ENCODE measurements around the gene FBN1.

The FBN1 gene

DNA sequence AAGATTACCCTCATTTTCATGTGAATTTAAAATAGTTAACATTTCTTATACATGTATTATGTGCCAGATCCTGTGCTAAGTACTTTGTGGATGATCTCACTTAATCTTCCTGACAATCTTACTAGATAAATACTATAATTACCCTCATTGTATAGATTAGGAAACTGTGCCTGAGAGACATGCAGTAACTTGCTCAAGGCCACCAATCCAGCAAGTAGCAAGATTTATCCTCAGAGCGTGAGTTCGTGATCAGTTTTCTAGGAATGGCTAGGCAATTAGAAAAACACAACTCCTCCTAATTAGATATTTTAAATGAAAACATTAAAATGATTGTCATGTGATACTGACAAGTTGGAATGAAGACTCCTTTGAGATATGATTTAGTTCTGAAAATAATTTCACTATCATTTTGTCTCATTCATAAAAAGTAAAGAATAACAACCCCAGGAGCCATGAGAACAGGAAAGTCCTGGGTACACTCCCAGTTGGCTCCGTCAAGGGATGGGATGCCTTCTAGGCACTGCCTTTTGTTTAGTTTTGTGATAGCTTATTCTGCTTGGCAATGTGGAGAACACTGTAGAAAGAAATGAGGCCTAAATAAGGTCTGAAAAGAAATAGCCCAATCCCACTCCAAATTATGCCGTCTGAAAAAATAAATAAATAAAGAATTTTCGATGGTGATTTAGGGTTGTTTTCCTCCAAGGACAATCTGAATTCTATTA lies 61.3 kb downstream of the FBN1 start:
- Histone ChIP-seq H3K4me3 (ENCODE audit: low read depth, low read length) (no peak overlapping the region), H3K36me3 (ENCODE audit: control insufficient read depth in 2 of 2, insufficient read depth in 1 of 2, low read length in 2 of 2) (no peaks in the 10 kb centered on the region), H3K4me1 (ENCODE audit: control insufficient read depth, insufficient read depth, low read length) (peaks cover 9% of the 10 kb centered on the region), H3K9me3 (ENCODE audit: control insufficient read depth, insufficient read depth, low read depth, low read length) (no peaks in the 10 kb centered on the region), H3K27ac (ENCODE audit: extremely low read depth, low read depth, low read length) (no peak overlapping the region)
- ChIA-PET CTCF (no interaction called here), POLR2A (no interaction called here)
- no peak for TF ChIP-seq ZNF37A (tag by site-specific recombination; IDR thresholded peaks at IDR 0.05)
- TF ChIP-seq ZNF623 (tag by site-specific recombination; IDR thresholded peaks at IDR 0.05), result no peak
- peak; percentile 87 for TF ChIP-seq SP7 (tag by site-specific recombination; IDR thresholded peaks at IDR 0.05)
- TF ChIP-seq ZNF366 (tag by site-specific recombination; conservative IDR thresholded peaks at IDR 0.05), result peak; percentile 63; the same call in 1 of the 2 replicates
- TF ChIP-seq ZEB2 (tag by site-specific recombination; IDR thresholded peaks at IDR 0.05), result peak; percentile 64; the same call in 1 of the 2 replicates
- TF ChIP-seq OSR2 (tag by site-specific recombination; IDR thresholded peaks at IDR 0.05), result peak; percentile 59; the same call in 1 of the 2 replicates
- TF ChIP-seq, protein P1, sequence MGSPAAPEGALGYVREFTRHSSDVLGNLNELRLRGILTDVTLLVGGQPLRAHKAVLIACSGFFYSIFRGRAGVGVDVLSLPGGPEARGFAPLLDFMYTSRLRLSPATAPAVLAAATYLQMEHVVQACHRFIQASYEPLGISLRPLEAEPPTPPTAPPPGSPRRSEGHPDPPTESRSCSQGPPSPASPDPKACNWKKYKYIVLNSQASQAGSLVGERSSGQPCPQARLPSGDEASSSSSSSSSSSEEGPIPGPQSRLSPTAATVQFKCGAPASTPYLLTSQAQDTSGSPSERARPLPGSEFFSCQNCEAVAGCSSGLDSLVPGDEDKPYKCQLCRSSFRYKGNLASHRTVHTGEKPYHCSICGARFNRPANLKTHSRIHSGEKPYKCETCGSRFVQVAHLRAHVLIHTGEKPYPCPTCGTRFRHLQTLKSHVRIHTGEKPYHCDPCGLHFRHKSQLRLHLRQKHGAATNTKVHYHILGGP (tag by site-specific recombination; IDR thresholded peaks at IDR 0.05), result peak; percentile 73
- TF ChIP-seq ZNF629 (tag by site-specific recombination; IDR thresholded peaks at IDR 0.05), result peak; percentile 54; the same call in 1 of the 2 replicates

DNA sequence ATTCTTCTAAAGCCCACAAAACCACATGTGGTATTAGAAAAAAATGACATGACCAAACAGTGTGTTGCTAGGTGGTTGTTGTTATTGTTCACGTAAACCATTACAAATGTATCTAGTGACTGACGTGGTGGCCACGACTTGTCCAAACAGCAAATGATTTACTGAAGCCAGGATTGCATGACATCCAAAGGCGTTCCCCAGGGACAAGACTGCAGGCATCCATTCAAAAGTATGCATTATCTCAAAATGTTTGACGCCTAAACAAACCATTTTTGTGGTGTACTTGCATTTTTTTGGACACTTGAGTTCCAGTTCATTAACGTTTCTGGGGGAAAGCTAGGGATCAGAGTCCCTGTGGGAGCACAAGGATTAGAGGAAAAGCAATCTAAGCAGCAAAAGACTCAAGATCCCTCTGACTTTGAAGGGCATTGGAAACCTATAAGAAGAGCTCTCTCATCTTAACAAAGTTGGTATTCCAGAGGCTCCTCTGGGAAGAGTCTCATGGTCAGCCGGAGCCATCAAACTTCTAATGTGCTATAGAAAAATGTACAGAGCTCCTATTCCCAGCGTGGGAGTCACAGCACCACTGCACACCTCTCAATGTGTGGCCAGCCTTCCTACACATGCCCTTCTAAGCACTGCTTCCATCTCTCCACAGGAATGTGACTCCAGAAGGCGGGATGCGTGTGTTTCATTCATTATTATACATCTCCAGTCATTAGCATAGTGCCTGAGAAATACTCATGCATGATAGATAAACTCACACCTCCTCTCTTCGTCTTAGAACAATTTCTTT lies 62.9 kb downstream of the FBN1 start:
- H3K4me3 ChIP-seq (ENCODE audit: low read depth, low read length), result no peak overlapping the region
- H3K36me3 ChIP-seq (ENCODE audit: control insufficient read depth in 2 of 2, insufficient read depth in 1 of 2, low read length in 2 of 2), result no peaks in the 10 kb centered on the region
- peaks cover 9% of the 10 kb centered on the region for H3K4me1 ChIP-seq (ENCODE audit: control insufficient read depth, insufficient read depth, low read length)
- ChIA-PET CTCF (interaction anchor here (0.7 to 1.0 kb wide), 2 partner anchors 217 to 563 kb away, joined by 4 read pairs; no protein-coding TSS in a partner anchor), POLR2A (no interaction called here)
- no peaks in the 10 kb centered on the region for H3K9me3 ChIP-seq (ENCODE audit: control insufficient read depth, insufficient read depth, low read depth, low read length)
- peak overlapping the region; percentile 53; the same call in 1 of the 2 replicates for H3K27ac ChIP-seq (ENCODE audit: extremely low read depth, low read depth, low read length)
- TF ChIP-seq ZNF394 (tag by site-specific recombination; IDR thresholded peaks at IDR 0.05; ENCODE audit: borderline replicate concordance), result peak; percentile 60
- TF ChIP-seq, protein P2, sequence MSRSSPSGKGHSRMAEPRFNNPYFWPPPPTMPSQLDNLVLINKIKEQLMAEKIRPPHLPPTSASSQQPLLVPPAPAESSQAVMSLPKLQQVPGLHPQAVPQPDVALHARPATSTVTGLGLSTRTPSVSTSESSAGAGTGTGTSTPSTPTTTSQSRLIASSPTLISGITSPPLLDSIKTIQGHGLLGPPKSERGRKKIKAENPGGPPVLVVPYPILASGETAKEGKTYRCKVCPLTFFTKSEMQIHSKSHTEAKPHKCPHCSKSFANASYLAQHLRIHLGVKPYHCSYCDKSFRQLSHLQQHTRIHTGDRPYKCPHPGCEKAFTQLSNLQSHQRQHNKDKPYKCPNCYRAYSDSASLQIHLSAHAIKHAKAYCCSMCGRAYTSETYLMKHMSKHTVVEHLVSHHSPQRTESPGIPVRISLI (tag by site-specific recombination; IDR thresholded peaks at IDR 0.05), result peak; percentile 96
- TF ChIP-seq, protein P3, sequence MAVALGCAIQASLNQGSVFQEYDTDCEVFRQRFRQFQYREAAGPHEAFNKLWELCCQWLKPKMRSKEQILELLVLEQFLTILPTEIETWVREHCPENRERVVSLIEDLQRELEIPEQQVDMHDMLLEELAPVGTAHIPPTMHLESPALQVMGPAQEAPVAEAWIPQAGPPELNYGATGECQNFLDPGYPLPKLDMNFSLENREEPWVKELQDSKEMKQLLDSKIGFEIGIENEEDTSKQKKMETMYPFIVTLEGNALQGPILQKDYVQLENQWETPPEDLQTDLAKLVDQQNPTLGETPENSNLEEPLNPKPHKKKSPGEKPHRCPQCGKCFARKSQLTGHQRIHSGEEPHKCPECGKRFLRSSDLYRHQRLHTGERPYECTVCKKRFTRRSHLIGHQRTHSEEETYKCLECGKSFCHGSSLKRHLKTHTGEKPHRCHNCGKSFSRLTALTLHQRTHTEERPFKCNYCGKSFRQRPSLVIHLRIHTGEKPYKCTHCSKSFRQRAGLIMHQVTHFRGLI (tag by site-specific recombination; IDR thresholded peaks at IDR 0.05), result peak; percentile 18; the same call in 1 of the 2 replicates
- no peak for TF ChIP-seq ZNF791 (tag by site-specific recombination; IDR thresholded peaks at IDR 0.05)
- TF ChIP-seq ZNF544 (tag by site-specific recombination; IDR thresholded peaks at IDR 0.05), result no peak
- TF ChIP-seq ZEB2 (tag by site-specific recombination; IDR thresholded peaks at IDR 0.05), result peak; percentile 97
- peak; percentile 93 for TF ChIP-seq ZNF366 (tag by site-specific recombination; conservative IDR thresholded peaks at IDR 0.05)
- TF ChIP-seq, protein P4, sequence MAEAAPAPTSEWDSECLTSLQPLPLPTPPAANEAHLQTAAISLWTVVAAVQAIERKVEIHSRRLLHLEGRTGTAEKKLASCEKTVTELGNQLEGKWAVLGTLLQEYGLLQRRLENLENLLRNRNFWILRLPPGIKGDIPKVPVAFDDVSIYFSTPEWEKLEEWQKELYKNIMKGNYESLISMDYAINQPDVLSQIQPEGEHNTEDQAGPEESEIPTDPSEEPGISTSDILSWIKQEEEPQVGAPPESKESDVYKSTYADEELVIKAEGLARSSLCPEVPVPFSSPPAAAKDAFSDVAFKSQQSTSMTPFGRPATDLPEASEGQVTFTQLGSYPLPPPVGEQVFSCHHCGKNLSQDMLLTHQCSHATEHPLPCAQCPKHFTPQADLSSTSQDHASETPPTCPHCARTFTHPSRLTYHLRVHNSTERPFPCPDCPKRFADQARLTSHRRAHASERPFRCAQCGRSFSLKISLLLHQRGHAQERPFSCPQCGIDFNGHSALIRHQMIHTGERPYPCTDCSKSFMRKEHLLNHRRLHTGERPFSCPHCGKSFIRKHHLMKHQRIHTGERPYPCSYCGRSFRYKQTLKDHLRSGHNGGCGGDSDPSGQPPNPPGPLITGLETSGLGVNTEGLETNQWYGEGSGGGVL (tag by site-specific recombination; IDR thresholded peaks at IDR 0.05), result peak; percentile 38
- TF ChIP-seq ZNF623 (tag by site-specific recombination; IDR thresholded peaks at IDR 0.05), result no peak; the same call in 1 of the 2 replicates
- TF ChIP-seq, protein P5, sequence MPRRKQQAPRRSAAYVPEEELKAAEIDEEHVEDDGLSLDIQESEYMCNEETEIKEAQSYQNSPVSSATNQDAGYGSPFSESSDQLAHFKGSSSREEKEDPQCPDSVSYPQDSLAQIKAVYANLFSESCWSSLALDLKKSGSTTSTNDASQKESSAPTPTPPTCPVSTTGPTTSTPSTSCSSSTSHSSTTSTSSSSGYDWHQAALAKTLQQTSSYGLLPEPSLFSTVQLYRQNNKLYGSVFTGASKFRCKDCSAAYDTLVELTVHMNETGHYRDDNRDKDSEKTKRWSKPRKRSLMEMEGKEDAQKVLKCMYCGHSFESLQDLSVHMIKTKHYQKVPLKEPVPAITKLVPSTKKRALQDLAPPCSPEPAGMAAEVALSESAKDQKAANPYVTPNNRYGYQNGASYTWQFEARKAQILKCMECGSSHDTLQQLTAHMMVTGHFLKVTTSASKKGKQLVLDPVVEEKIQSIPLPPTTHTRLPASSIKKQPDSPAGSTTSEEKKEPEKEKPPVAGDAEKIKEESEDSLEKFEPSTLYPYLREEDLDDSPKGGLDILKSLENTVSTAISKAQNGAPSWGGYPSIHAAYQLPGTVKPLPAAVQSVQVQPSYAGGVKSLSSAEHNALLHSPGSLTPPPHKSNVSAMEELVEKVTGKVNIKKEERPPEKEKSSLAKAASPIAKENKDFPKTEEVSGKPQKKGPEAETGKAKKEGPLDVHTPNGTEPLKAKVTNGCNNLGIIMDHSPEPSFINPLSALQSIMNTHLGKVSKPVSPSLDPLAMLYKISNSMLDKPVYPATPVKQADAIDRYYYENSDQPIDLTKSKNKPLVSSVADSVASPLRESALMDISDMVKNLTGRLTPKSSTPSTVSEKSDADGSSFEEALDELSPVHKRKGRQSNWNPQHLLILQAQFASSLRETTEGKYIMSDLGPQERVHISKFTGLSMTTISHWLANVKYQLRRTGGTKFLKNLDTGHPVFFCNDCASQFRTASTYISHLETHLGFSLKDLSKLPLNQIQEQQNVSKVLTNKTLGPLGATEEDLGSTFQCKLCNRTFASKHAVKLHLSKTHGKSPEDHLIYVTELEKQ (tag by site-specific recombination; IDR thresholded peaks at IDR 0.05; ENCODE audit: borderline replicate concordance), result 0 out of 2 replicates have a peak, but pooled peaks have one; percentile 32
- TF ChIP-seq, protein P6, sequence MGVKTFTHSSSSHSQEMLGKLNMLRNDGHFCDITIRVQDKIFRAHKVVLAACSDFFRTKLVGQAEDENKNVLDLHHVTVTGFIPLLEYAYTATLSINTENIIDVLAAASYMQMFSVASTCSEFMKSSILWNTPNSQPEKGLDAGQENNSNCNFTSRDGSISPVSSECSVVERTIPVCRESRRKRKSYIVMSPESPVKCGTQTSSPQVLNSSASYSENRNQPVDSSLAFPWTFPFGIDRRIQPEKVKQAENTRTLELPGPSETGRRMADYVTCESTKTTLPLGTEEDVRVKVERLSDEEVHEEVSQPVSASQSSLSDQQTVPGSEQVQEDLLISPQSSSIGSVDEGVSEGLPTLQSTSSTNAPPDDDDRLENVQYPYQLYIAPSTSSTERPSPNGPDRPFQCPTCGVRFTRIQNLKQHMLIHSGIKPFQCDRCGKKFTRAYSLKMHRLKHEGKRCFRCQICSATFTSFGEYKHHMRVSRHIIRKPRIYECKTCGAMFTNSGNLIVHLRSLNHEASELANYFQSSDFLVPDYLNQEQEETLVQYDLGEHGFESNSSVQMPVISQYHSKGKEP (tag by site-specific recombination; IDR thresholded peaks at IDR 0.05), result peak; percentile 87
- TF ChIP-seq ZNF843 (tag by site-specific recombination; IDR thresholded peaks at IDR 0.05), result peak; percentile 79
- TF ChIP-seq FEZF1 (tag by site-specific recombination; IDR thresholded peaks at IDR 0.05), result peak; percentile 88
- TF ChIP-seq OSR2 (tag by site-specific recombination; IDR thresholded peaks at IDR 0.05), result peak; percentile 86
- peak; percentile 94 for TF ChIP-seq ZNF629 (tag by site-specific recombination; IDR thresholded peaks at IDR 0.05)
- peak; percentile 78; the same call in 1 of the 2 replicates for TF ChIP-seq MEIS1 (CRISPR knock-in tag; IDR thresholded peaks at IDR 0.05; ENCODE audit: borderline replicate concordance)

Data from HEK293 (cell line).